H9 (cell line): ENCODE results near the gene ATP11B. TPM values are rescaled to one million over a fixed set of nuclear protein-coding genes. Genes with fewer than 3 reads are reported as not detected.

Source experiments
- DNase-seq: peaks from one replicate; pipeline ENCODE4 v3.0.0-alpha.2; 2017
- H2AFZ ChIP-seq: one replicate; pipeline ENCODE4 v1.6.1; 2013; ENCODE audit warnings: mild to moderate bottlenecking, low read length, control low read depth, moderate library complexity
- H2AK5ac ChIP-seq: 2 replicates; pipeline ENCODE4 v1.6.1; 2013; ENCODE audit warnings: low read length, control low read depth, mixed read lengths; ENCODE audit not compliant: insufficient read length
- H2BK120ac ChIP-seq: one replicate; pipeline ENCODE4 v1.6.1; 2013; ENCODE audit warnings: low read depth, mild to moderate bottlenecking, low read length, control low read depth, inconsistent platforms; ENCODE audit not compliant: poor library complexity, severe bottlenecking
- H2BK12ac ChIP-seq: 2 replicates; pipeline ENCODE4 v1.6.1; 2013; ENCODE audit warnings: low read length, control low read depth, mixed read lengths, low read depth; ENCODE audit not compliant: insufficient read length
- H2BK15ac ChIP-seq: 2 replicates; pipeline ENCODE4 v1.6.1; 2013; ENCODE audit warnings: low read depth, low read length, control low read depth
- H2BK20ac ChIP-seq: one replicate; pipeline ENCODE4 v1.6.1; 2013; ENCODE audit warnings: low read depth, mild to moderate bottlenecking, low read length, control low read depth, inconsistent platforms; ENCODE audit not compliant: poor library complexity, severe bottlenecking
- H2BK5ac ChIP-seq: 2 replicates; pipeline ENCODE4 v1.6.1; 2013; ENCODE audit warnings: low read length, control low read depth, mixed read lengths; ENCODE audit not compliant: insufficient read length
- H3K14ac ChIP-seq: 2 replicates; pipeline ENCODE4 v1.6.1; 2013; ENCODE audit warnings: low read length, control low read depth; ENCODE audit not compliant: insufficient read depth
- H3K18ac ChIP-seq: 2 replicates; pipeline ENCODE4 v1.6.1; 2013; ENCODE audit warnings: low read depth, mild to moderate bottlenecking, mixed read lengths, low read length, control low read depth; ENCODE audit not compliant: insufficient read length
- H3K23ac ChIP-seq: 2 replicates; pipeline ENCODE4 v1.6.1; 2013; ENCODE audit warnings: low read length, control low read depth, mixed read lengths, low read depth; ENCODE audit not compliant: insufficient read length
- H3K23me2 ChIP-seq: 2 replicates; pipeline ENCODE4 v1.6.1; 2013; ENCODE audit warnings: low read depth, mild to moderate bottlenecking, mixed read lengths, low read length, control low read depth; ENCODE audit not compliant: insufficient read length, poor library complexity, severe bottlenecking
- H3K27ac ChIP-seq: 2 replicates; pipeline ENCODE4 v1.5.1; 2013; ENCODE audit warnings: low read length, control low read depth, mixed read lengths, low read depth; ENCODE audit not compliant: insufficient read length
- H3K27me3 ChIP-seq: 2 replicates; pipeline ENCODE4 v1.6.1; 2013; ENCODE audit warnings: low read length, control low read depth, inconsistent platforms; ENCODE audit not compliant: insufficient read depth
- H3K4ac ChIP-seq: 2 replicates; pipeline ENCODE4 v1.6.1; 2013; ENCODE audit warnings: low read depth, mild to moderate bottlenecking, control low read depth, inconsistent platforms, low read length, moderate library complexity
- H3K4me1 ChIP-seq: 2 replicates; pipeline ENCODE4 v1.6.1; 2013; ENCODE audit warnings: low read length, control low read depth, inconsistent platforms; ENCODE audit not compliant: insufficient read depth
- H3K4me2 ChIP-seq: 2 replicates; pipeline ENCODE4 v1.6.1; 2013; ENCODE audit warnings: low read length, control low read depth, mixed read lengths; ENCODE audit not compliant: insufficient read length, insufficient read depth
- H3K56ac ChIP-seq: 2 replicates; pipeline ENCODE4 v1.6.1; 2013; ENCODE audit warnings: low read depth, mild to moderate bottlenecking, mixed read lengths, low read length, control low read depth; ENCODE audit not compliant: insufficient read length
- H3K79me1 ChIP-seq: 2 replicates; pipeline ENCODE4 v1.6.1; 2013; ENCODE audit warnings: low read depth, mild to moderate bottlenecking, moderate library complexity, low read length, control low read depth, inconsistent platforms; ENCODE audit not compliant: insufficient read depth, poor library complexity, severe bottlenecking
- H3K79me2 ChIP-seq: 2 replicates; pipeline ENCODE4 v1.6.1; 2013; ENCODE audit warnings: low read length, control low read depth, inconsistent platforms; ENCODE audit not compliant: insufficient read depth
- H3K9ac ChIP-seq: 2 replicates; pipeline ENCODE4 v1.6.1; 2013; ENCODE audit warnings: low read length, control low read depth, mixed read lengths; ENCODE audit not compliant: insufficient read length; ENCODE audit errors: extremely low read depth
- H3K9me3 ChIP-seq: one replicate; pipeline ENCODE4 v1.6.1; 2013; ENCODE audit warnings: low read depth, low read length, inconsistent platforms; ENCODE audit not compliant: control insufficient read depth
- H3T11ph ChIP-seq: one replicate; pipeline ENCODE4 v1.6.1; 2013; ENCODE audit warnings: mild to moderate bottlenecking, low read length, control low read depth, inconsistent platforms
- H4K20me1 ChIP-seq: one replicate; pipeline ENCODE4 v1.6.1; 2013; ENCODE audit not compliant: control insufficient read depth, insufficient read length, insufficient read depth
- H4K5ac ChIP-seq: 2 replicates; pipeline ENCODE4 v1.6.1; 2013; ENCODE audit warnings: low read depth, mild to moderate bottlenecking, mixed read lengths, low read length, control low read depth; ENCODE audit not compliant: insufficient read length
- H4K8ac ChIP-seq: replicated peaks from 2 replicates; pipeline ENCODE4 v1.6.1; 2013; ENCODE audit warnings: low read length, control low read depth, mixed read lengths, low read depth; ENCODE audit not compliant: insufficient read length
- H4K91ac ChIP-seq: 2 replicates; pipeline ENCODE4 v1.6.1; 2013; ENCODE audit warnings: low read depth, mild to moderate bottlenecking, moderate library complexity, mixed read lengths, low read length, control low read depth; ENCODE audit not compliant: insufficient read length
- H3K27ac Mint-ChIP-seq, 3 experiments: 2 replicates in 2 of 3; 3 replicates in 1 of 3; pipeline ENCODE4 v1.8.0; 2020 to 2021; ENCODE audit warnings: mixed read lengths in 3 of 3, mild to moderate bottlenecking in 1 of 3, moderate library complexity in 1 of 3
- H3K27me3 Mint-ChIP-seq: 2 replicates; pipeline ENCODE4 v1.8.0; 2021; ENCODE audit warnings: low read depth, mild to moderate bottlenecking, moderate library complexity, mixed read lengths
- H3K36me3 Mint-ChIP-seq, 3 experiments: 2 replicates in 2 of 3; 3 replicates in 1 of 3; pipeline ENCODE4 v1.8.0; 2020 to 2021; ENCODE audit warnings: low read depth in 3 of 3, mixed read lengths in 3 of 3; ENCODE audit not compliant: insufficient read depth in 1 of 3
- H3K4me1 Mint-ChIP-seq, 2 experiments: 2 replicates each; pipeline ENCODE4 v1.8.0; 2020; ENCODE audit warnings: mixed read lengths in 2 of 2
- H3K4me3 Mint-ChIP-seq, 2 experiments: 2 replicates in 1 of 2; 3 replicates in 1 of 2; pipeline ENCODE4 v1.8.0; 2020 to 2021; ENCODE audit warnings: mild to moderate bottlenecking in 2 of 2, mixed read lengths in 2 of 2, moderate library complexity in 1 of 2
- H3K9me3 Mint-ChIP-seq, 2 experiments: 2 replicates in 1 of 2; 3 replicates in 1 of 2; pipeline ENCODE4 v1.8.0; 2020; ENCODE audit warnings: mild to moderate bottlenecking in 2 of 2, mixed read lengths in 2 of 2, moderate library complexity in 1 of 2
- WGBS: extraction: QIAGEN DNeasy Blood & Tissue Kit; methylation state at CpG from one replicate; pipeline ENCODE4 v1.1.7; 2013; ENCODE audit warnings: missing lambda C conversion rate, low lambda C conversion rate, mixed read lengths; ENCODE audit not compliant: insufficient read length; ENCODE audit errors: extremely low coverage; 5-methylcytosine and 5-hydroxymethylcytosine counted together
- total RNA-seq: library from RNA; stranded (reverse); gene quantifications from 2 replicates; pipeline ENCODE4 v1.2.1, GENCODE V29; 2021
- TF ChIP-seq, protein P1 (sequence below): fragments of 200-600 bp; sonication (generic); conservative IDR thresholded peaks from 3 replicates; pipeline ENCODE4 v1.8.0; 2021; ENCODE audit warnings: antibody characterized with exemption, mild to moderate bottlenecking

ATP11B gene
- total RNA-seq, 1 experiment from 2014 or later: 30.0 TPM

DNA sequence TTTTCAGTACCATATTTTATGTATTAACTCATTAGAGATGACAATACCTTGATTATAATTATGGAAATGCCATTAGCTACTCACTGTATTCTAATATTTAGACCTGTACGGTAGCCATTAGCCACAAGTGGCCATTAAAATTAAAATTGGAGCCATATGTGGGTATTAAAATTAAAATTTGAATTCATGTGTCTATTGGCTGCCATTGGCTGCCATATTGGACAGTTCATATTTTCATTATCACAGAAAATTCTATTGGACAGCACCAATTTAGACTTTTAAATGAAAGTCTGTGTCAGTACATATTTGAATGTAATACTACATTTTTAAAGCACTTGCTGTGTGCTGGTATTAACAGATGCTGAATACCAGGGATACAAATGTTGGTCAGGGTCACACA lies 3.0 kb downstream of the ATP11B start:
- DNase-seq: no peak
- H3K79me2 ChIP-seq: no peaks in the 10 kb centered on the region
- no peak overlapping the region for H3K9ac ChIP-seq
- Mint-ChIP-seq H3K9me3 (no peaks in the 10 kb centered on the region; a peak in 1 of 5 replicates), H3K4me3 (no peak overlapping the region), H3K27ac (no peak overlapping the region), H3K27me3 (peaks cover 9% of the 10 kb centered on the region), H3K4me1 (peaks cover 13 to 20% of the 10 kb centered on the region in 2 experiments), H3K36me3 (peaks cover 0 to 3% (median 0%) of the 10 kb centered on the region in 3 experiments; a peak in 1 of 7 replicates)
- no peak overlapping the region for H2BK12ac ChIP-seq
- no peak overlapping the region for H3K18ac ChIP-seq
- H3K27ac ChIP-seq: no peak overlapping the region
- H4K5ac ChIP-seq: no peak overlapping the region
- H2BK15ac ChIP-seq: no peak overlapping the region
- no peak overlapping the region for H2AFZ ChIP-seq
- no peak overlapping the region for H2BK120ac ChIP-seq
- no peak overlapping the region for H2BK5ac ChIP-seq
- H2AK5ac ChIP-seq: no peak overlapping the region
- H3K4ac ChIP-seq: no peak overlapping the region
- H4K20me1 ChIP-seq: no peaks in the 10 kb centered on the region
- no peaks in the 10 kb centered on the region for H3K27me3 ChIP-seq
- TF ChIP-seq, protein P1, sequence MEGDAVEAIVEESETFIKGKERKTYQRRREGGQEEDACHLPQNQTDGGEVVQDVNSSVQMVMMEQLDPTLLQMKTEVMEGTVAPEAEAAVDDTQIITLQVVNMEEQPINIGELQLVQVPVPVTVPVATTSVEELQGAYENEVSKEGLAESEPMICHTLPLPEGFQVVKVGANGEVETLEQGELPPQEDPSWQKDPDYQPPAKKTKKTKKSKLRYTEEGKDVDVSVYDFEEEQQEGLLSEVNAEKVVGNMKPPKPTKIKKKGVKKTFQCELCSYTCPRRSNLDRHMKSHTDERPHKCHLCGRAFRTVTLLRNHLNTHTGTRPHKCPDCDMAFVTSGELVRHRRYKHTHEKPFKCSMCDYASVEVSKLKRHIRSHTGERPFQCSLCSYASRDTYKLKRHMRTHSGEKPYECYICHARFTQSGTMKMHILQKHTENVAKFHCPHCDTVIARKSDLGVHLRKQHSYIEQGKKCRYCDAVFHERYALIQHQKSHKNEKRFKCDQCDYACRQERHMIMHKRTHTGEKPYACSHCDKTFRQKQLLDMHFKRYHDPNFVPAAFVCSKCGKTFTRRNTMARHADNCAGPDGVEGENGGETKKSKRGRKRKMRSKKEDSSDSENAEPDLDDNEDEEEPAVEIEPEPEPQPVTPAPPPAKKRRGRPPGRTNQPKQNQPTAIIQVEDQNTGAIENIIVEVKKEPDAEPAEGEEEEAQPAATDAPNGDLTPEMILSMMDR: no peak
- H4K8ac ChIP-seq: no peak overlapping the region
- H3K14ac ChIP-seq: no peak overlapping the region
- H3K79me1 ChIP-seq: no peaks in the 10 kb centered on the region
- H3K23me2 ChIP-seq: peaks cover 8% of the 10 kb centered on the region
- H3K56ac ChIP-seq: no peak overlapping the region
- no peak overlapping the region for H3T11ph ChIP-seq
- no peaks in the 10 kb centered on the region for H3K4me1 ChIP-seq
- WGBS: no CpG with 5 or more reads among the region's 1 CpG
- no peak overlapping the region for H2BK20ac ChIP-seq
- no peak overlapping the region for H3K23ac ChIP-seq
- H3K4me2 ChIP-seq: no peak overlapping the region
- no peak overlapping the region for H4K91ac ChIP-seq
- no peaks in the 10 kb centered on the region for H3K9me3 ChIP-seq
